MG63 (cell line): Measurements from ENCODE around the gene RPS25. TPM values are rescaled to one million over a fixed set of nuclear protein-coding genes. Genes with fewer than 3 reads are reported as not detected.
A peak's percentile ranks its signal among the peaks of the same experiment; 100 is the strongest.
"Not testable (repeated sequence)": the region's sequence is repeated elsewhere in the genome, so short reads cannot be mapped to it uniquely, and the experiment has no call there.

Experiments
- DNase-seq: peaks from one replicate; pipeline ENCODE4 v3.0.0-alpha.2; 2020
- H3K27me3 ChIP-seq: fragments of 250-450 bp; sonication (Bioruptor Pico); 2 replicates; pipeline ENCODE4 v1.5.1; 2020; ENCODE audit warnings: mild to moderate bottlenecking, moderate library complexity
- H3K36me3 ChIP-seq: fragments of 250-450 bp; sonication (Bioruptor Pico); 2 replicates; pipeline ENCODE4 v1.5.1; 2020; ENCODE audit warnings: mild to moderate bottlenecking, moderate library complexity
- H3K4me3 ChIP-seq: fragments of 250-450 bp; sonication (Bioruptor Pico); 2 replicates; pipeline ENCODE4 v1.5.1; 2020; ENCODE audit warnings: mild to moderate bottlenecking, moderate library complexity
- H3K9me3 ChIP-seq: fragments of 250-450 bp; sonication (Bioruptor Pico); 2 replicates; pipeline ENCODE4 v1.5.1; 2020; ENCODE audit warnings: mild to moderate bottlenecking, moderate library complexity
- total RNA-seq: library from RNA; depleted of rRNA; stranded (reverse); fragments of >200 nt; shearing (Covaris generic); gene quantifications from 2 replicates; pipeline ENCODE4 v1.2.3, GENCODE V29; 2014; ENCODE audit warnings: low replicate concordance

The RPS25 gene
- total RNA-seq, 1 experiment from 2014 or later: 1,989 TPM

- DNase-seq: no peak
- Histone ChIP-seq H3K9me3 (no peaks in the 10 kb centered on the region), H3K4me3 (peak overlapping the region; percentile 92), H3K27me3 (no peaks in the 10 kb centered on the region), H3K36me3 (peaks cover 31% of the 10 kb centered on the region)
These were observed 19.8 kb downstream of the RPS25 start for GRCh38 chr11:118998388-118998717.

GRCh38 chr11:118997627-118998387 lies 20.3 kb downstream of the RPS25 start, which contains the start of gene CENATAC:
Gene CENATAC (plus strand): TSS chr11:118998138. CDS start chr11:118998198, 60 bp downstream.
- DNase-seq: peak; percentile 94
- no peaks in the 10 kb centered on the region for H3K27me3 ChIP-seq
- no peaks in the 10 kb centered on the region for H3K9me3 ChIP-seq
- peaks cover 31% of the 10 kb centered on the region for H3K36me3 ChIP-seq
- peak within 1 kb of the TSS; percentile 92 for H3K4me3 ChIP-seq

- peaks cover 29% of the 10 kb centered on the region for H3K36me3 ChIP-seq
- H3K9me3 ChIP-seq: no peaks in the 10 kb centered on the region
- peak; percentile 38 for DNase-seq
- peak overlapping the region; percentile 92 for H3K4me3 ChIP-seq
- H3K27me3 ChIP-seq: no peaks in the 10 kb centered on the region
These were observed 21.1 kb downstream of the RPS25 start for GRCh38 chr11:118996926-118997626.

- not testable (repeated sequence) for H3K9me3 ChIP-seq, H3K27me3 ChIP-seq, H3K4me3 ChIP-seq, DNase-seq, H3K36me3 ChIP-seq
These were observed 26.6 kb downstream of the RPS25 start for GRCh38 chr11:118991486-118992038.

- no peaks in the 10 kb centered on the region for H3K9me3 ChIP-seq
- no peak overlapping the region for H3K4me3 ChIP-seq
- DNase-seq: no peak
- H3K36me3 ChIP-seq: no peaks in the 10 kb centered on the region
- no peaks in the 10 kb centered on the region for H3K27me3 ChIP-seq
These were observed 29.9 kb downstream of the RPS25 start for GRCh38 chr11:118988280-118988679.

- no peaks in the 10 kb centered on the region for H3K27me3 ChIP-seq
- DNase-seq: no peak
- no peaks in the 10 kb centered on the region for H3K36me3 ChIP-seq
- H3K9me3 ChIP-seq: no peaks in the 10 kb centered on the region
- no peak overlapping the region for H3K4me3 ChIP-seq
These were observed 33.3 kb downstream of the RPS25 start for GRCh38 chr11:118984825-118985224.

GRCh38 chr11:118984337-118984736 lies 33.8 kb downstream of the RPS25 start:
- H3K36me3 ChIP-seq, H3K4me3 ChIP-seq, DNase-seq, H3K27me3 ChIP-seq, H3K9me3 ChIP-seq: not testable (repeated sequence)

- Histone ChIP-seq H3K27me3 (no peaks in the 10 kb centered on the region), H3K4me3 (no peak overlapping the region), H3K36me3 (no peaks in the 10 kb centered on the region), H3K9me3 (no peaks in the 10 kb centered on the region; the same call in 1 of the 2 replicates)
- no peak for DNase-seq
These were observed 37.8 kb downstream of the RPS25 start for GRCh38 chr11:118980191-118980881.

GRCh38 chr11:118979434-118979833 lies 38.7 kb downstream of the RPS25 start:
- Histone ChIP-seq H3K27me3 (no peaks in the 10 kb centered on the region), H3K9me3 (no peaks in the 10 kb centered on the region; the same call in 1 of the 2 replicates), H3K4me3 (no peak overlapping the region), H3K36me3 (no peaks in the 10 kb centered on the region)
- DNase-seq: no peak

GRCh38 chr11:118975771-118976709 lies 42.1 kb downstream of the RPS25 start:
- no peak overlapping the region for H3K4me3 ChIP-seq
- peak; percentile 83 for DNase-seq
- H3K27me3 ChIP-seq: no peaks in the 10 kb centered on the region

GRCh38 chr11:118973985-118974384 lies 44.2 kb downstream of the RPS25 start:
- no peak for DNase-seq
- Histone ChIP-seq H3K4me3 (no peak overlapping the region), H3K27me3 (no peaks in the 10 kb centered on the region), H3K36me3 (no peaks in the 10 kb centered on the region), H3K9me3 (no peaks in the 10 kb centered on the region; the same call in 1 of the 2 replicates)

More at GRCh38 chr11:118975771-118976709, 42.1 kb downstream of the RPS25 start:
- H3K9me3 ChIP-seq: no peaks in the 10 kb centered on the region; the same call in 1 of the 2 replicates
- H3K36me3 ChIP-seq: no peaks in the 10 kb centered on the region

GRCh38 chr11:118971646-118972045 lies 46.5 kb downstream of the RPS25 start, which contains the start of gene FOXR1:
Gene FOXR1 (plus strand): TSS chr11:118971761. CDS start chr11:118971932, 171 bp downstream.
- no peak for DNase-seq
- Histone ChIP-seq H3K36me3 (no peaks in the 10 kb centered on the region), H3K4me3 (no peak within 1 kb of the TSS), H3K9me3 (no peaks in the 10 kb centered on the region; the same call in 1 of the 2 replicates), H3K27me3 (no peaks in the 10 kb centered on the region)

- DNase-seq, H3K4me3 ChIP-seq, H3K36me3 ChIP-seq, H3K27me3 ChIP-seq, H3K9me3 ChIP-seq: not testable (repeated sequence)
These were observed 48.6 kb downstream of the RPS25 start for GRCh38 chr11:118969508-118969907.
